WTC11 (cell line): Measurements from ENCODE around the gene PAFAH1B2. TPM values are rescaled to one million over a fixed set of nuclear protein-coding genes. Genes with fewer than 3 reads are reported as not detected.

Experiments
- ATAC-seq: fragments of 200-7000 bp; cut with Tn5 transposase; 2 replicates; pipeline ENCODE4 v1.10.0; 2021; ENCODE audit warnings: mild to moderate bottlenecking, moderate library complexity
- CTCF ChIA-PET: fragments of 300-600 bp; sonication (Branson Sonifier 250); formaldehyde crosslinking; loops from one replicate; lab custom pipeline; 2021; ENCODE audit warnings: antibody characterized with exemption; lab: Charles Lee
- POLR2A ChIA-PET: fragments of 350-600 bp; sonication (Branson Sonifier 250); formaldehyde crosslinking; loops from one replicate; lab custom pipeline; 2021; ENCODE audit warnings: antibody characterized with exemption; lab: Charles Lee
- DNase-seq: peaks from one replicate; pipeline ENCODE4 v3.0.0; 2021; ENCODE audit warnings: low spot score
- H3K27ac Mint-ChIP-seq: 2 replicates; pipeline ENCODE4 v1.8.0; 2021; ENCODE audit warnings: mixed read lengths
- H3K27me3 Mint-ChIP-seq: 2 replicates; pipeline ENCODE4 v1.8.0; 2021; ENCODE audit warnings: low read depth, mild to moderate bottlenecking, moderate library complexity, mixed read lengths
- H3K36me3 Mint-ChIP-seq: 2 replicates; pipeline ENCODE4 v1.8.0; 2021; ENCODE audit warnings: mixed read lengths
- H3K4me1 Mint-ChIP-seq: 2 replicates; pipeline ENCODE4 v1.8.0; 2022; ENCODE audit warnings: mixed read lengths
- H3K4me3 Mint-ChIP-seq: 2 replicates; pipeline ENCODE4 v1.8.0; 2021; ENCODE audit warnings: mild to moderate bottlenecking, moderate library complexity, mixed read lengths
- H3K9me3 Mint-ChIP-seq: 2 replicates; pipeline ENCODE4 v1.8.0; 2021; ENCODE audit warnings: mixed read lengths
- CREB1 ChIP-seq: sonication (generic); formaldehyde crosslinking; IDR thresholded peaks from 2 replicates; pipeline ENCODE4 v1.8.0; 2023; ENCODE audit warnings: mild to moderate bottlenecking, missing genetic modification reagents
- ETV6 ChIP-seq: sonication (generic); formaldehyde crosslinking; IDR thresholded peaks from 2 replicates; pipeline ENCODE4 v1.8.1; 2022; ENCODE audit warnings: mild to moderate bottlenecking, missing genetic modification reagents
- FOXJ3 ChIP-seq: sonication (generic); formaldehyde crosslinking; IDR thresholded peaks from 2 replicates; pipeline ENCODE4 v1.9.0; 2021; ENCODE audit warnings: missing genetic modification reagents, mild to moderate bottlenecking, borderline replicate concordance
- IRF2 ChIP-seq: sonication (generic); formaldehyde crosslinking; IDR thresholded peaks from 2 replicates; pipeline ENCODE4 v1.8.0; 2022; ENCODE audit warnings: low read depth, missing genetic modification reagents, borderline replicate concordance
- KAT7 ChIP-seq: sonication (generic); formaldehyde crosslinking; IDR thresholded peaks from 2 replicates; pipeline ENCODE4 v1.8.1; 2023; ENCODE audit warnings: missing genetic modification reagents, mild to moderate bottlenecking, borderline replicate concordance
- MYBL2 ChIP-seq: sonication (generic); formaldehyde crosslinking; IDR thresholded peaks from 2 replicates; pipeline ENCODE4 v1.8.1; 2023; ENCODE audit warnings: mild to moderate bottlenecking, moderate library complexity, missing genetic modification reagents
- NR1H2 ChIP-seq: sonication (generic); formaldehyde crosslinking; IDR thresholded peaks from 2 replicates; pipeline ENCODE4 v1.9.0; 2021; ENCODE audit warnings: mild to moderate bottlenecking, moderate library complexity, missing genetic modification reagents
- SMAD3 ChIP-seq: sonication (generic); formaldehyde crosslinking; IDR thresholded peaks from 2 replicates; pipeline ENCODE4 v1.8.0; 2022; ENCODE audit warnings: missing genetic modification reagents, mild to moderate bottlenecking, borderline replicate concordance
- SMAD4 ChIP-seq: sonication (generic); formaldehyde crosslinking; IDR thresholded peaks from 2 replicates; pipeline ENCODE4 v1.8.0; 2022; ENCODE audit warnings: mild to moderate bottlenecking, missing genetic modification reagents
- TP53 ChIP-seq: sonication (generic); formaldehyde crosslinking; IDR thresholded peaks from 2 replicates; pipeline ENCODE4 v1.8.1; 2023; ENCODE audit warnings: mild to moderate bottlenecking, missing genetic modification reagents
- ZNF121 ChIP-seq: sonication (generic); formaldehyde crosslinking; IDR thresholded peaks from 2 replicates; pipeline ENCODE4 v1.8.0; 2023; ENCODE audit warnings: missing genetic modification reagents
- ZNF138 ChIP-seq: sonication (generic); formaldehyde crosslinking; conservative IDR thresholded peaks from 2 replicates; pipeline ENCODE4 v1.8.1; 2022; ENCODE audit warnings: mild to moderate bottlenecking, moderate library complexity, missing genetic modification reagents
- total RNA-seq: library from RNA; stranded (reverse); gene quantifications from 3 replicates; pipeline ENCODE4 v1.2.3, GENCODE V29; 2021
- TF ChIP-seq, protein P1 (sequence below): fragments of 250-450 bp; sonication (Bioruptor Pico); conservative IDR thresholded peaks from 2 replicates; pipeline ENCODE4 v1.9.0; 2021; ENCODE audit warnings: mild to moderate bottlenecking
- TF ChIP-seq, protein P2 (sequence below): fragments of 200-600 bp; IDR thresholded peaks from 2 replicates; pipeline ENCODE4 v1.8.0; 2022; ENCODE audit warnings: antibody characterized with exemption
- TF ChIP-seq, protein P3 (sequence below): sonication (generic); formaldehyde crosslinking; IDR thresholded peaks from 2 replicates; pipeline ENCODE4 v1.8.1; 2022; ENCODE audit warnings: low read depth, mild to moderate bottlenecking, moderate library complexity, missing genetic modification reagents, borderline replicate concordance
- TF ChIP-seq, protein P4 (sequence below): sonication (generic); formaldehyde crosslinking; IDR thresholded peaks from 2 replicates; pipeline ENCODE4 v1.8.1; 2023; ENCODE audit warnings: mild to moderate bottlenecking, missing genetic modification reagents, moderate library complexity
- TF ChIP-seq, protein P5 (sequence below): fragments of 250-450 bp; sonication (Bioruptor Pico); IDR thresholded peaks from 2 replicates; pipeline ENCODE4 v1.9.0; 2021; ENCODE audit warnings: moderate library complexity, mild to moderate bottlenecking, inconsistent platforms, borderline replicate concordance
- TF ChIP-seq, protein P6 (sequence below): sonication (generic); formaldehyde crosslinking; IDR thresholded peaks from 2 replicates; pipeline ENCODE4 v1.8.0; 2023; ENCODE audit warnings: missing genetic modification reagents

The PAFAH1B2 gene
- total RNA-seq, 1 experiment from 2014 or later, result 138 TPM

DNA sequence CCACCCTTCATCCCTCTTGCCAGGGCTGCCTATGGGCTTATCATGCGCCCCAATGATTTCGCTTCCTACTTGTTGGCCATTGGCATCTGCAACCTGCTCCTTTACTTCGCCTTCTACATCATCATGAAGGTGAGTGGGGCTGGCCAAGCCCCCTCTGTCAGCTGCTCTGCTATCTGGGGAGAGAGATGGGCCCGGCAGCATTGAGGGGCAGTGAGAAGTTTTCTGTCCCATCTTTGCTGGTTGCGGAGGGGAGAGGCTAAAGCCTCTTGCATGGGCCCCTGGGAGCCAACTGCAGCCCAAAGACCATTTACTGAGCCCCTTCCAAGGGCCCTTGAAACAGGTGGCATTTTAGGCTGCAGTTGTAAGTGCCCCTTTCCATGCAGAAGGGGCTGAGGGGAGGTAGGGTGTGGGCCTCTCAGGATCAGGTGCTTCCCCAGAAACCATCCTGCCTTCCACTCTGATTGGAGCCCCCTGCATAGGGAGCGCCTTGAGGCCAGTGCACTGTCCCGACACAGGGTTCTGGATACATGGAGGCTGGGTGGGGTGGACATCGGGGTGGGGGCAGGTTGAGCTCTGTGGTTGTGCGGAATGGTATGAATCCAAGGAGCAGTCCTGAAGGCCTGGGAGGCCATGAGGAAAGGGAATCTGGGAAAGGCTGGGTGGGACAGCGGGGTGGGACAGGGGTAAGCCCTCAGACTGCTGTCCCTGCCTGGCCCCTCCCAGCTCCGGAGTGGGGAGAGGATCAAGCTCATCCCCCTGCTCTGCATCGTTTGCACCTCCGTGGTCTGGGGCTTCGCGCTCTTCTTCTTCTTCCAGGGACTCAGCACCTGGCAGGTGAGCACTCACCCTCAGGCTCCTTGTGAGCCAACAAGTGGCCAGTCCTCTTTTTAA is 49.3 kb downstream of the PAFAH1B2 start:
- TF ChIP-seq KAT7 (no peak), SMAD3 (CRISPR knock-in tag) (no peak), NR1H2 (CRISPR knock-in tag) (no peak), IRF2 (no peak), SMAD4 (CRISPR knock-in tag) (no peak), FOXJ3 (CRISPR knock-in tag) (no peak), MYBL2 (CRISPR knock-in tag) (no peak), ETV6 (CRISPR knock-in tag) (no peak), TP53 (CRISPR knock-in tag) (no peak), ZNF121 (CRISPR knock-in tag) (no peak), CREB1 (no peak), ZNF138 (CRISPR knock-in tag) (no peak)
- TF ChIP-seq, protein P1, sequence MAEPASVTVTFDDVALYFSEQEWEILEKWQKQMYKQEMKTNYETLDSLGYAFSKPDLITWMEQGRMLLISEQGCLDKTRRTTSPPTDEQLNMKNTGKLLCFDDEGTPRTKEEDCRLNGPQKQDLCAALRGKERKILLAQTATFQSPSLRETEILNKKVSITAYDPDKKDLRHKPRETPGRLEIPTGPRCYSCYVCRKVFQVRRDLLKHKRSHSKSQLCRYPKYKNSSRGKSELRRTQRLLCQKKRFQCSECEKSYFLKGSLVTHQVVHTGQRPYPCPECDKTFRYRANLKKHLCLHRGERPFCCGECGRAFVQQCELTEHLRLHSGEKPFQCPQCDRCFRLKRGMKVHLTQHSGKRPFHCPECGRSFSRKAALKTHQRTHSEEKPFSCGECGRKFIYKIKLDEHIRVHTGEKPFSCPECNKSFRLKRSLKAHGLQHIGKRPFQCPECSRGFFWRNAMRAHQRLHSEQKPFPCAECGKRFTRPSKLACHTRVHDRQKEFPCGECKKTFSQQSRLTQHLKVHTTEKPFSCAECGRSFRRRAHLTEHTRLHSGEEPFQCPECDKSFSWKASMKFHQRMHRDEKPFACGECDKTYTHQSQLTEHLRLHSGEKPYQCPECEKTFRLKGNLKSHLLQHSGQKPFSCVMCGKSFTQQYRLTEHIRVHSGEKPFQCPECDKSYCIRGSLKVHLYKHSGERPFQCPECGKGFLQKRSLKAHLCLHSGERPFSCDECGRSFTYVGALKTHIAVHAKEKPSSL, result no peak
- TF ChIP-seq, protein P2, sequence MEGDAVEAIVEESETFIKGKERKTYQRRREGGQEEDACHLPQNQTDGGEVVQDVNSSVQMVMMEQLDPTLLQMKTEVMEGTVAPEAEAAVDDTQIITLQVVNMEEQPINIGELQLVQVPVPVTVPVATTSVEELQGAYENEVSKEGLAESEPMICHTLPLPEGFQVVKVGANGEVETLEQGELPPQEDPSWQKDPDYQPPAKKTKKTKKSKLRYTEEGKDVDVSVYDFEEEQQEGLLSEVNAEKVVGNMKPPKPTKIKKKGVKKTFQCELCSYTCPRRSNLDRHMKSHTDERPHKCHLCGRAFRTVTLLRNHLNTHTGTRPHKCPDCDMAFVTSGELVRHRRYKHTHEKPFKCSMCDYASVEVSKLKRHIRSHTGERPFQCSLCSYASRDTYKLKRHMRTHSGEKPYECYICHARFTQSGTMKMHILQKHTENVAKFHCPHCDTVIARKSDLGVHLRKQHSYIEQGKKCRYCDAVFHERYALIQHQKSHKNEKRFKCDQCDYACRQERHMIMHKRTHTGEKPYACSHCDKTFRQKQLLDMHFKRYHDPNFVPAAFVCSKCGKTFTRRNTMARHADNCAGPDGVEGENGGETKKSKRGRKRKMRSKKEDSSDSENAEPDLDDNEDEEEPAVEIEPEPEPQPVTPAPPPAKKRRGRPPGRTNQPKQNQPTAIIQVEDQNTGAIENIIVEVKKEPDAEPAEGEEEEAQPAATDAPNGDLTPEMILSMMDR, result no peak
- TF ChIP-seq, protein P3, sequence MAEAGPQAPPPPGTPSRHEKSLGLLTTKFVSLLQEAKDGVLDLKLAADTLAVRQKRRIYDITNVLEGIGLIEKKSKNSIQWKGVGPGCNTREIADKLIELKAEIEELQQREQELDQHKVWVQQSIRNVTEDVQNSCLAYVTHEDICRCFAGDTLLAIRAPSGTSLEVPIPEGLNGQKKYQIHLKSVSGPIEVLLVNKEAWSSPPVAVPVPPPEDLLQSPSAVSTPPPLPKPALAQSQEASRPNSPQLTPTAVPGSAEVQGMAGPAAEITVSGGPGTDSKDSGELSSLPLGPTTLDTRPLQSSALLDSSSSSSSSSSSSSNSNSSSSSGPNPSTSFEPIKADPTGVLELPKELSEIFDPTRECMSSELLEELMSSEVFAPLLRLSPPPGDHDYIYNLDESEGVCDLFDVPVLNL (CRISPR knock-in tag), result no peak
- TF ChIP-seq, protein P4, sequence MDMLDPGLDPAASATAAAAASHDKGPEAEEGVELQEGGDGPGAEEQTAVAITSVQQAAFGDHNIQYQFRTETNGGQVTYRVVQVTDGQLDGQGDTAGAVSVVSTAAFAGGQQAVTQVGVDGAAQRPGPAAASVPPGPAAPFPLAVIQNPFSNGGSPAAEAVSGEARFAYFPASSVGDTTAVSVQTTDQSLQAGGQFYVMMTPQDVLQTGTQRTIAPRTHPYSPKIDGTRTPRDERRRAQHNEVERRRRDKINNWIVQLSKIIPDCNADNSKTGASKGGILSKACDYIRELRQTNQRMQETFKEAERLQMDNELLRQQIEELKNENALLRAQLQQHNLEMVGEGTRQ (CRISPR knock-in tag), result no peak
- TF ChIP-seq, protein P5, sequence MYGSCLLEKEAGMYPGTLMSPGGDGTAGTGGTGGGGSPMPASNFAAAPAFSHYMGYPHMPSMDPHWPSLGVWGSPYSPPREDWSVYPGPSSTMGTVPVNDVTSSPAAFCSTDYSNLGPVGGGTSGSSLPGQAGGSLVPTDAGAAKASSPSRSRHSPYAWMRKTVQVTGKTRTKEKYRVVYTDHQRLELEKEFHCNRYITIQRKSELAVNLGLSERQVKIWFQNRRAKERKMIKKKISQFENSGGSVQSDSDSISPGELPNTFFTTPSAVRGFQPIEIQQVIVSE (CRISPR knock-in tag), result no peak
- TF ChIP-seq, protein P6, sequence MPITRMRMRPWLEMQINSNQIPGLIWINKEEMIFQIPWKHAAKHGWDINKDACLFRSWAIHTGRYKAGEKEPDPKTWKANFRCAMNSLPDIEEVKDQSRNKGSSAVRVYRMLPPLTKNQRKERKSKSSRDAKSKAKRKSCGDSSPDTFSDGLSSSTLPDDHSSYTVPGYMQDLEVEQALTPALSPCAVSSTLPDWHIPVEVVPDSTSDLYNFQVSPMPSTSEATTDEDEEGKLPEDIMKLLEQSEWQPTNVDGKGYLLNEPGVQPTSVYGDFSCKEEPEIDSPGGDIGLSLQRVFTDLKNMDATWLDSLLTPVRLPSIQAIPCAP (CRISPR knock-in tag), result no peak

More for the DNA sequence above, 49.3 kb downstream of the PAFAH1B2 start:
- ChIA-PET POLR2A (no interaction called here), CTCF (interaction anchor here (5.9 kb wide), 1 partner anchor 13 kb away, joined by 48 read pairs; the partner anchor contains the start of gene SIDT2)
- DNase-seq (no peak), ATAC-seq (no peak)
- no peak overlapping the region; the same call in 1 of the 2 replicates for H3K27ac Mint-ChIP-seq
- H3K9me3 Mint-ChIP-seq, result no peaks in the 10 kb centered on the region
- peaks cover 11% of the 10 kb centered on the region for H3K4me1 Mint-ChIP-seq
- H3K27me3 Mint-ChIP-seq, result no peaks in the 10 kb centered on the region
- H3K4me3 Mint-ChIP-seq, result no peak overlapping the region
- 0 out of 2 replicates have a peak, but pooled peaks cover 2% of the 10 kb centered on the region for H3K36me3 Mint-ChIP-seq
